Nephron (organoid): ENCODE results near the gene SLC16A12.
"Not testable (repeated sequence)": the region's sequence is repeated elsewhere in the genome, so short reads cannot be mapped to it uniquely, and the experiment has no call there.

Experiments
- H3K27ac Mint-ChIP-seq, 3 experiments: 2 replicates each; pipeline ENCODE4 v1.8.0; 2020; ENCODE audit warnings: mixed read lengths in 3 of 3, mild to moderate bottlenecking in 2 of 3, moderate library complexity in 1 of 3
- H3K27me3 Mint-ChIP-seq: 2 replicates; pipeline ENCODE4 v1.8.0; 2021; ENCODE audit warnings: low read depth, mild to moderate bottlenecking, moderate library complexity, mixed read lengths
- H3K36me3 Mint-ChIP-seq: 2 replicates; pipeline ENCODE4 v1.8.0; 2020; ENCODE audit warnings: low read depth, mixed read lengths
- H3K4me1 Mint-ChIP-seq: 2 replicates; pipeline ENCODE4 v1.8.0; 2020; ENCODE audit warnings: mixed read lengths
- H3K4me3 Mint-ChIP-seq, 3 experiments: 2 replicates each; pipeline ENCODE4 v1.8.0; 2020; ENCODE audit warnings: mild to moderate bottlenecking in 3 of 3, mixed read lengths in 3 of 3, moderate library complexity in 2 of 3
- H3K9me3 Mint-ChIP-seq: 2 replicates; pipeline ENCODE4 v1.8.0; 2020; ENCODE audit warnings: mixed read lengths
- TF ChIP-seq, protein P1 (sequence below), 3 experiments: fragments of 200-600 bp; sonication (generic); IDR thresholded peaks; one replicate each; pipeline ENCODE4 v1.5.0; 2021; ENCODE audit warnings: antibody characterized with exemption in 3 of 3; ENCODE audit not compliant: unreplicated experiment in 3 of 3

SLC16A12 gene

DNA sequence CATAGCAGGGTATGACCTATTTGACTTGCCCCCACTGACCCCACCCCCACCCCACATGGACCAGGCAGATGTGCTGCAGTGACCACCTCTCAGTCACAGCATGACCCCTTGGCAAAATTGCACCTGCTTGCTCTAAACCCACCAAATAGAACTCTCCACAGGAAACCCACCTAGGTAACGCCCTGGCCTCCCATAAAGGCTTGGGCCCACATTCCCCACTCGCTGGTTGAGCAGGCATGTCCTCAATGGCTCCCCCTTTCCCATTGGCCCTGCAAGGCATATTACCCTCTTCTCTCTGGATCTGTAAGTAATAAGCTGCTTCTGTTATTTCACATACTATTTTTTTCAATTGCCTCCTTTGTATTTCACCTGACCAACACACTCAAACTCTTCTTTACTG is 140.3 kb downstream of the SLC16A12 start:
- TF ChIP-seq, protein P1, sequence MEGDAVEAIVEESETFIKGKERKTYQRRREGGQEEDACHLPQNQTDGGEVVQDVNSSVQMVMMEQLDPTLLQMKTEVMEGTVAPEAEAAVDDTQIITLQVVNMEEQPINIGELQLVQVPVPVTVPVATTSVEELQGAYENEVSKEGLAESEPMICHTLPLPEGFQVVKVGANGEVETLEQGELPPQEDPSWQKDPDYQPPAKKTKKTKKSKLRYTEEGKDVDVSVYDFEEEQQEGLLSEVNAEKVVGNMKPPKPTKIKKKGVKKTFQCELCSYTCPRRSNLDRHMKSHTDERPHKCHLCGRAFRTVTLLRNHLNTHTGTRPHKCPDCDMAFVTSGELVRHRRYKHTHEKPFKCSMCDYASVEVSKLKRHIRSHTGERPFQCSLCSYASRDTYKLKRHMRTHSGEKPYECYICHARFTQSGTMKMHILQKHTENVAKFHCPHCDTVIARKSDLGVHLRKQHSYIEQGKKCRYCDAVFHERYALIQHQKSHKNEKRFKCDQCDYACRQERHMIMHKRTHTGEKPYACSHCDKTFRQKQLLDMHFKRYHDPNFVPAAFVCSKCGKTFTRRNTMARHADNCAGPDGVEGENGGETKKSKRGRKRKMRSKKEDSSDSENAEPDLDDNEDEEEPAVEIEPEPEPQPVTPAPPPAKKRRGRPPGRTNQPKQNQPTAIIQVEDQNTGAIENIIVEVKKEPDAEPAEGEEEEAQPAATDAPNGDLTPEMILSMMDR (IDR thresholded peaks at IDR 0.05; ENCODE audit: unreplicated experiment in 3 of 3) = no peak
- Mint-ChIP-seq H3K36me3 (peaks cover 8% of the 10 kb centered on the region), H3K9me3 (peaks cover 17% of the 10 kb centered on the region), H3K27me3 (no peaks in the 10 kb centered on the region), H3K27ac (peak overlapping the region in 2 of 3 experiments; percentile 29 to 61), H3K4me1 (peaks cover 23% of the 10 kb centered on the region), H3K4me3 (peak overlapping the region in 1 of 3 experiments; percentile 48)

- Mint-ChIP-seq H3K4me3 (no peak overlapping the region), H3K27ac (peak overlapping the region in 1 of 3 experiments; percentile 16), H3K9me3 (peaks cover 12% of the 10 kb centered on the region), H3K4me1 (peaks cover 23% of the 10 kb centered on the region), H3K27me3 (no peaks in the 10 kb centered on the region), H3K36me3 (peaks cover 3% of the 10 kb centered on the region)
- TF ChIP-seq, protein P1 (IDR thresholded peaks at IDR 0.05; ENCODE audit: unreplicated experiment in 3 of 3) = no peak
Measured at GRCh38 chr10:89393898-89394297, 141.5 kb downstream of the SLC16A12 start.

GRCh38 chr10:89392974-89393373 is 142.4 kb downstream of the SLC16A12 start:
- Mint-ChIP-seq H3K36me3 (peaks cover 3% of the 10 kb centered on the region), H3K9me3 (peaks cover 4% of the 10 kb centered on the region), H3K27ac (peak overlapping the region; percentile 93 to 98 (median 95)), H3K4me1 (peaks cover 23% of the 10 kb centered on the region), H3K27me3 (no peaks in the 10 kb centered on the region), H3K4me3 (peak overlapping the region; percentile 78 to 85 (median 83))
- TF ChIP-seq, protein P1 (IDR thresholded peaks at IDR 0.05; ENCODE audit: unreplicated experiment in 3 of 3) = no peak

DNA sequence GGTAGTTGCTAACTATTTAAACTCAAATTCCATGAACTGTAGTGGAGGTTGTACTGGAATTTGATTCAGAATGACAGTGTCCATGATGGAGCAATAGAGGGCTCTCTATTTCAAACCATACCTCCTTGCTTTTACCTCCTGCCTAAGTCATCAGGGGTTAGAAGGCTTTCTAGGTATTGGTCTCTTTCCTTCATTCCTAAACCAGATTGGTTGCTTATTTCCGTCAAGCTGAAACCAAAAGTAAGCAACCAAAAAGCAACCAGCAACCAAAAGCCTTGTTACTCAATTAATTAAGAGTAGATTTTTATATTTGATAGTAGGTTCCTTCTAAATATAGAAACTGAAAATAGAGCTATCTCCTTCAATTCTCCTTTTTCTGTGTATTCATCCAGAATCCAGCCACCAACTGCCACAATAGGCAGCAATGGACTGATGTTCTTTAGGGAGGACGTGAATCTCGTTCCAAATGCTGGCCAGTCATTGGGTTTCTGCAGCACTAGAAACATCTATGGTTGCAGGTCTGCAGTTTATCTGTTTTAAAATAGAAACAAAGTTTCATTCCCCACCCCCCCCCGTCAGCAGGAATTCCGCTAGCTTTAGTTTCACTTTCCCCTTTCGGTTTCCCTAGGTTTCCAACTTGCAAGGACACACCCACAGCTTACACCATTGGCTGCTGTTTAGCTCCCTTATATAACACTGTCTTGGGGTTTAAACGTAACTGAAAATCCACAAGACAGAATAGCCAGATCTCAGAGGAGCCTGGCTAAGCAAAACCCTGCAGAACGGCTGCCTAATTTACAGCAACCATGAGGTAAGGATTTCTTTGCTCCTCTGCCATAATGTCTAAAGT is 143.3 kb downstream of the SLC16A12 start, which contains the start of gene IFIT1:
Gene IFIT1, plus strand, starts transcription at position 717 of the 850 bp plus-strand sequence. Its CDS starts 90 bp downstream, at position 807.
- peak within 1 kb of the TSS; percentile 93 to 98 (median 95) for H3K27ac Mint-ChIP-seq
- TF ChIP-seq, protein P1 (IDR thresholded peaks at IDR 0.05; ENCODE audit: unreplicated experiment in 3 of 3) = no peak
- H3K36me3 Mint-ChIP-seq = peaks cover 3% of the 10 kb centered on the region
- H3K27me3 Mint-ChIP-seq = no peaks in the 10 kb centered on the region
- peak within 1 kb of the TSS; percentile 78 to 85 (median 83) for H3K4me3 Mint-ChIP-seq
- peaks cover 23% of the 10 kb centered on the region for H3K4me1 Mint-ChIP-seq
- H3K9me3 Mint-ChIP-seq = peaks cover 2% of the 10 kb centered on the region

- H3K9me3 Mint-ChIP-seq, H3K36me3 Mint-ChIP-seq, H3K27me3 Mint-ChIP-seq: not testable (repeated sequence)
- Mint-ChIP-seq H3K4me1 (peaks cover 23% of the 10 kb centered on the region), H3K27ac (peak overlapping the region in 2 of 3 experiments; percentile 38 to 58), H3K4me3 (peak overlapping the region in 2 of 3 experiments; percentile 27 to 67)
Measured at GRCh38 chr10:89391226-89391576, 144.2 kb downstream of the SLC16A12 start.

DNA sequence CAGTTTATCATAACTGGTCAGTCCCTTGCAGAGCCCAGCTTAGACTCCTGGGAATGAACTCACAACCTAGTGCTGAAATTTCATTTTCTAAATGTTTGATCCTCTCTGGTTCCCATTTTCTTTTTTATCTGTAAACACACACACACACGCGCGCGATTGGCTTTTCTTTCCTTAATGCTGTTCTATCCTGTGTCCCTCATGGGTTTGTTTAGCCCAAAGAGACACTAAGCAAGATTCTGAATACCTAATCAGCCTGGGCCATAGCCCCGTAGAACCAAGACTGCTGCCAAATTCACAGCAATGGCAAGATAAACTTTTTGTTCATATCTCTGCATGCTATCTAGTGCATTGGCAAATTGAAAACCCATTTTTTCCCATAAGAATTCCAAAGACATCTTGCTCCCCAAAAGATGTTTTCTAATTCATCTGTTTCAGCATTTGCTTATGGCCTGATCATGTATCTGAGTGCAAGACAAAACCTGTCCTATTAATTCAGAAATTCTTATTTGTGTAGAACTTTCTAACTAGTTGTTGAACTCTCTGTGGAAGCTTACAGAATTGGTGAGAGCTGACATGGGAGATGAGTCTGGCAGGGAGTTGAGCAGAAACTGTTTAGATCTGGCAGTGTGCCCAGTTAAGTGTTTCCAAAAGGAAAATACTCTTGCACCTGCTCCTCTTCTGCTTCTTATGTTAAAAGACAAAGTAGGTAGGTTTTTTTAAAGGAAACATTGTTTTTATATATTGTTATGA is 144.7 kb downstream of the SLC16A12 start:
- no peaks in the 10 kb centered on the region for H3K36me3 Mint-ChIP-seq
- H3K4me3 Mint-ChIP-seq = peak overlapping the region in 2 of 3 experiments; percentile 27 to 67
- H3K27ac Mint-ChIP-seq = peak overlapping the region in 2 of 3 experiments; percentile 38 to 58
- TF ChIP-seq, protein P1 (IDR thresholded peaks at IDR 0.05; ENCODE audit: unreplicated experiment in 3 of 3) = no peak
- H3K9me3 Mint-ChIP-seq = no peaks in the 10 kb centered on the region
- no peaks in the 10 kb centered on the region for H3K27me3 Mint-ChIP-seq
- peaks cover 23% of the 10 kb centered on the region for H3K4me1 Mint-ChIP-seq
